A673 (cell line): ENCODE results near the gene TMEM54. TPM values are rescaled to one million over a fixed set of nuclear protein-coding genes. Genes with fewer than 3 reads are reported as not detected.

ENCODE experiments used
- BruUV-seq: library from RNA; stranded (reverse); fragments of 400-500 nt; replicated peaks from 2 replicates; lab custom pipeline; 2021; lab: Mats Ljungman, UMichigan
- CTCF ChIA-PET: fragments of 300-600 bp; sonication (Branson Sonifier 250); formaldehyde crosslinking; loops from one replicate; lab custom pipeline; 2022; ENCODE audit warnings: antibody characterized with exemption; lab: Charles Lee
- POLR2A ChIA-PET: fragments of 300-600 bp; sonication (Branson Sonifier 250); formaldehyde crosslinking; loops from one replicate; lab custom pipeline; 2022; ENCODE audit warnings: antibody characterized with exemption; ENCODE audit not compliant: low non-redundant PET; lab: Charles Lee
- DNase-seq: peaks from one replicate; pipeline ENCODE4 v3.0.0-alpha.2; 2015; ENCODE audit warnings: low spot score
- H3K27ac ChIP-seq: fragments of 200-600 bp; sonication (generic); 2 replicates; pipeline ENCODE4 v1.5.1; 2016; ENCODE audit warnings: mixed run types, low read depth, mild to moderate bottlenecking, mixed read lengths, antibody characterized with exemption, low read length; ENCODE audit not compliant: poor library complexity, severe bottlenecking
- H3K27me3 ChIP-seq: fragments of 200-600 bp; sonication (generic); replicated peaks from 2 replicates; pipeline ENCODE4 v1.6.1; 2017; ENCODE audit warnings: mixed run types, low read depth, mild to moderate bottlenecking, mixed read lengths, antibody characterized with exemption, low read length; ENCODE audit not compliant: insufficient read depth, poor library complexity
- H3K36me3 ChIP-seq: fragments of 200-600 bp; sonication (generic); 2 replicates; pipeline ENCODE4 v1.6.1; 2016; ENCODE audit warnings: mixed run types, mild to moderate bottlenecking, mixed read lengths, antibody characterized with exemption, low read length; ENCODE audit not compliant: insufficient read depth, poor library complexity, severe bottlenecking
- H3K4me1 ChIP-seq: fragments of 200-600 bp; sonication (generic); 2 replicates; pipeline ENCODE4 v1.6.1; 2017; ENCODE audit warnings: mixed run types, mild to moderate bottlenecking, mixed read lengths, antibody characterized with exemption, low read length; ENCODE audit not compliant: insufficient read depth, poor library complexity, severe bottlenecking
- H3K4me3 ChIP-seq: fragments of 200-600 bp; sonication (generic); 2 replicates; pipeline ENCODE4 v1.5.1; 2016; ENCODE audit warnings: low read depth, mixed run types, mild to moderate bottlenecking, mixed read lengths, low read length; ENCODE audit not compliant: poor library complexity, severe bottlenecking
- H3K9me3 ChIP-seq: fragments of 200-600 bp; sonication (generic); 2 replicates; pipeline ENCODE4 v1.6.1; 2016; ENCODE audit warnings: mixed run types, low read depth, mild to moderate bottlenecking, mixed read lengths, antibody characterized with exemption, low read length; ENCODE audit not compliant: poor library complexity, severe bottlenecking
- CTCF ChIP-seq: fragments of 300-800, 200-600 bp; sonication (generic); conservative IDR thresholded peaks from 2 replicates; pipeline ENCODE4 v1.5.1; 2017; ENCODE audit warnings: low read depth, mild to moderate bottlenecking, antibody characterized with exemption, low read length, moderate library complexity, mixed read lengths
- EZH2 ChIP-seq: fragments of 200-600 bp; sonication (generic); IDR thresholded peaks from 2 replicates; pipeline ENCODE4 v1.6.1; 2017; ENCODE audit warnings: borderline replicate concordance, low read depth, mild to moderate bottlenecking, mixed read lengths, antibody characterized with exemption, low read length; ENCODE audit not compliant: poor library complexity, severe bottlenecking
- intact Hi-C: fragments of 100-400 bp; cut with micrococcal nuclease; formaldehyde crosslinking; loops from one replicate; pipeline ENCODE4 v1.10.0; 2022; ENCODE audit not compliant: unreplicated experiment
- total RNA-seq: library from RNA; stranded (reverse); gene quantifications from 2 replicates; pipeline ENCODE4 v1.2.3, GENCODE V29; 2021

TMEM54 gene
- total RNA-seq, 1 experiment from 2014 or later, result 3.2 TPM

- ChIA-PET POLR2A (no interaction called here), CTCF (no interaction called here)
- no peaks in the 10 kb centered on the region for H3K9me3 ChIP-seq
- intact Hi-C loops, result no loop called here
- H3K4me3 ChIP-seq, result no peak overlapping the region
- no peak overlapping the region for H3K27ac ChIP-seq
- no peak for TF ChIP-seq EZH2
- no peak for TF ChIP-seq CTCF
- H3K4me1 ChIP-seq, result no peaks in the 10 kb centered on the region
- BruUV-seq, result no TSS peak
- DNase-seq, result no peak
- no peaks in the 10 kb centered on the region for H3K27me3 ChIP-seq
- peaks cover 3% of the 10 kb centered on the region for H3K36me3 ChIP-seq
Measured at GRCh38 chr1:32948390-32948722, 47.2 kb upstream of the TMEM54 start.

DNA sequence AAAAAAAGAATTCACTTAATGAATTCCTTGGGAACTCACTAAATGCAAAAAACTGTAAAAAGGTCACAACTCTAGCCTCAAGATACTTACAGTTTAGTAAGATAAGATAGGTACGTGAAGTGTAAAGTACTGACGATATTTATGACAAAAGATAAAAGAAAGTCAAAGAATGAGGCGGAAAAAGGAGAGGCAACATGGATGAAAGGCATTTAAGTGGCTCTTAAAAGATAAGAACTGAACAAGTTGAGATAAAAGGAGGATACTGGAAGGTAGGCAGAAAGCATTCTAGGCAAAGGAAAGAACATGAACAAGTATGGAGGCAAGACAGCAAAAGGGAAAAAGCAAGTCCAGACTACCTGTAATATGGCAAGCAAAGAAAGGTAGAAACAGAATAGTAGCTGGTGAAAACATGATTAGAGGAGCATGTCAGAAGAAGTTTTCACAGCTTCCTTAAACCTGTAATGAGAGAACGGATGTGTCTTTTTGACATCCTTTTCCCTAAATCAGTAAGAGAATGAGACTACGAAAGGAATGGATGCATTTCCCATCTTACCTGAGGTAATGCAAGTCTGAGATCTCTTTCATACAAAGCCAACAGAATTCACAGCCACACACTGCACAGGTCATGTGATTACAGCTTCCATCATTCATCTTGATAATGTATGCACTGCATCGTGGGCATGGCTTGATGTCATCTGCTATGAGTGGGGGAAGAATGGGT lies 46.6 kb upstream of the TMEM54 start:
- Histone ChIP-seq H3K4me1 (no peaks in the 10 kb centered on the region), H3K36me3 (peaks cover 3% of the 10 kb centered on the region), H3K27me3 (no peaks in the 10 kb centered on the region), H3K27ac (no peak overlapping the region), H3K4me3 (no peak overlapping the region), H3K9me3 (no peaks in the 10 kb centered on the region)
- intact Hi-C loops, result no loop called here
- BruUV-seq, result no TSS peak
- no peak for TF ChIP-seq EZH2
- no peak for TF ChIP-seq CTCF
- DNase-seq, result no peak
- ChIA-PET POLR2A (no interaction called here), CTCF (no interaction called here)

- no peak overlapping the region for H3K4me3 ChIP-seq
- no peak for DNase-seq
- H3K9me3 ChIP-seq, result no peaks in the 10 kb centered on the region
- H3K27me3 ChIP-seq, result no peaks in the 10 kb centered on the region
- no TSS peak for BruUV-seq
- H3K4me1 ChIP-seq, result no peaks in the 10 kb centered on the region
- TF ChIP-seq EZH2 (no peak), CTCF (no peak)
- intact Hi-C loops, result no loop called here
- peaks cover 3% of the 10 kb centered on the region for H3K36me3 ChIP-seq
- POLR2A ChIA-PET, result no interaction called here
- CTCF ChIA-PET, result no interaction called here
- no peak overlapping the region for H3K27ac ChIP-seq
Measured at GRCh38 chr1:32946413-32946812, 45.2 kb upstream of the TMEM54 start.
